ENCODE data around the gene PAPPA2. TPM values are rescaled to one million over a fixed set of nuclear protein-coding genes. Genes with fewer than 3 reads are reported as not detected.

PAPPA2 gene
- total RNA-seq, 1 experiment from 2014 or later: 0.81 TPM

DNA sequence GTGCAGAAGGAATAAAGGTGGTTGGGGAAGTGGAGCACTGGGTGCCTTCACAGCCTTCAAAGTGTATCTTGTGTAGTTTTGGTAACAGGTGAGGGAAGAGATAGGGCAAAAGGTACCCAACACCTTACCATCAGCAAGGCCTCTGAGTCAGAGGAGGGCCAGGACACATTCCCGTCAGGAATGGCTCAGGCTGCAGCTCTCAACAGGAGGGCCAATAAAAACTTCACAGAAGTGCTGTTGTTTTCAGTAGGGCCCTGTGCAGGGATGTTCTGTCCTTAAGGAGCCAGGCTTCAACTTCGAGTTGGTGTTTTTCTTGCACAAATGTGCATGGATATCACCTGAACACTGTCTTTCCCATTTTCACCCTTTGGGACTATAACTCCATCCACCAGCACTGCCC lies 368.2 kb downstream of the PAPPA2 start:
- TF ChIP-seq, protein P1, sequence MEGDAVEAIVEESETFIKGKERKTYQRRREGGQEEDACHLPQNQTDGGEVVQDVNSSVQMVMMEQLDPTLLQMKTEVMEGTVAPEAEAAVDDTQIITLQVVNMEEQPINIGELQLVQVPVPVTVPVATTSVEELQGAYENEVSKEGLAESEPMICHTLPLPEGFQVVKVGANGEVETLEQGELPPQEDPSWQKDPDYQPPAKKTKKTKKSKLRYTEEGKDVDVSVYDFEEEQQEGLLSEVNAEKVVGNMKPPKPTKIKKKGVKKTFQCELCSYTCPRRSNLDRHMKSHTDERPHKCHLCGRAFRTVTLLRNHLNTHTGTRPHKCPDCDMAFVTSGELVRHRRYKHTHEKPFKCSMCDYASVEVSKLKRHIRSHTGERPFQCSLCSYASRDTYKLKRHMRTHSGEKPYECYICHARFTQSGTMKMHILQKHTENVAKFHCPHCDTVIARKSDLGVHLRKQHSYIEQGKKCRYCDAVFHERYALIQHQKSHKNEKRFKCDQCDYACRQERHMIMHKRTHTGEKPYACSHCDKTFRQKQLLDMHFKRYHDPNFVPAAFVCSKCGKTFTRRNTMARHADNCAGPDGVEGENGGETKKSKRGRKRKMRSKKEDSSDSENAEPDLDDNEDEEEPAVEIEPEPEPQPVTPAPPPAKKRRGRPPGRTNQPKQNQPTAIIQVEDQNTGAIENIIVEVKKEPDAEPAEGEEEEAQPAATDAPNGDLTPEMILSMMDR (conservative IDR thresholded peaks at IDR 0.05): no peak
- WGBS (ENCODE audit: extremely low coverage, insufficient read length, low lambda C conversion rate): no CpG with 5 or more reads among the region's 2 CpGs
- no peak overlapping the region for H2BK120ac ChIP-seq (ENCODE audit: low read depth, low read length, poor library complexity, severe bottlenecking)
- no peak overlapping the region for H2BK12ac ChIP-seq (ENCODE audit: insufficient read length, low read depth, low read length)
- H3K4ac ChIP-seq (ENCODE audit: low read depth, low read length): no peak overlapping the region
- no peak overlapping the region for H4K91ac ChIP-seq (ENCODE audit: insufficient read length, low read depth, low read length)
- no peaks in the 10 kb centered on the region for H3K79me2 ChIP-seq (ENCODE audit: insufficient read depth, low read length)
- Mint-ChIP-seq H3K27me3 (ENCODE audit: low read depth) (no peaks in the 10 kb centered on the region), H3K4me1 (peaks cover 0 to 2% of the 10 kb centered on the region in 2 experiments; a peak in 1 of 4 replicates), H3K27ac (no peak overlapping the region), H3K9me3 (no peaks in the 10 kb centered on the region), H3K4me3 (no peak overlapping the region), H3K36me3 (ENCODE audit: insufficient read depth in 1 of 3, low read depth in 3 of 3) (no peaks in the 10 kb centered on the region)
- no peak overlapping the region for H3K27ac ChIP-seq (ENCODE audit: insufficient read length, low read depth, low read length)
- no peaks in the 10 kb centered on the region for H3K9me3 ChIP-seq (ENCODE audit: control insufficient read depth, low read depth, low read length)
- no peak overlapping the region for H3K9ac ChIP-seq (ENCODE audit: extremely low read depth, insufficient read length, low read length)
- H3K23ac ChIP-seq (ENCODE audit: insufficient read length, low read depth, low read length): no peak overlapping the region
- no peak for DNase-seq
- H3K14ac ChIP-seq (ENCODE audit: insufficient read depth, low read length): no peak overlapping the region
- no peak overlapping the region for H3T11ph ChIP-seq (ENCODE audit: low read length)
- no peaks in the 10 kb centered on the region for H3K27me3 ChIP-seq (ENCODE audit: insufficient read depth, low read length)
- no peak overlapping the region for H2BK20ac ChIP-seq (ENCODE audit: low read depth, low read length, poor library complexity, severe bottlenecking)
- no peak overlapping the region for H3K18ac ChIP-seq (ENCODE audit: insufficient read length, low read depth, low read length)
- H3K23me2 ChIP-seq (ENCODE audit: insufficient read length, low read depth, low read length, poor library complexity, severe bottlenecking): no peaks in the 10 kb centered on the region
- no peak overlapping the region for H4K8ac ChIP-seq (replicated peaks; ENCODE audit: insufficient read length, low read depth, low read length)
- H2AFZ ChIP-seq (ENCODE audit: low read length): no peak overlapping the region
- H4K20me1 ChIP-seq (ENCODE audit: control insufficient read depth, insufficient read depth, insufficient read length): no peaks in the 10 kb centered on the region
- H2BK5ac ChIP-seq (ENCODE audit: insufficient read length, low read length): no peak overlapping the region
- no peak overlapping the region for H3K4me2 ChIP-seq (ENCODE audit: insufficient read depth, insufficient read length, low read length)
- H4K5ac ChIP-seq (ENCODE audit: insufficient read length, low read depth, low read length): no peak overlapping the region
- no peaks in the 10 kb centered on the region for H3K79me1 ChIP-seq (ENCODE audit: insufficient read depth, low read depth, low read length, poor library complexity, severe bottlenecking)
- no peaks in the 10 kb centered on the region; the same call in 1 of the 2 replicates for H3K4me1 ChIP-seq (ENCODE audit: insufficient read depth, low read length)
- H2AK5ac ChIP-seq (ENCODE audit: insufficient read length, low read length): no peak overlapping the region
- no peak overlapping the region for H3K56ac ChIP-seq (ENCODE audit: insufficient read length, low read depth, low read length)
- no peak overlapping the region for H2BK15ac ChIP-seq (ENCODE audit: low read depth, low read length)
